ENCODE results near the gene PACS1.
"Not testable (repeated sequence)": the region's sequence is repeated elsewhere in the genome, so short reads cannot be mapped to it uniquely, and the experiment has no call there.

Gene PACS1

DNA sequence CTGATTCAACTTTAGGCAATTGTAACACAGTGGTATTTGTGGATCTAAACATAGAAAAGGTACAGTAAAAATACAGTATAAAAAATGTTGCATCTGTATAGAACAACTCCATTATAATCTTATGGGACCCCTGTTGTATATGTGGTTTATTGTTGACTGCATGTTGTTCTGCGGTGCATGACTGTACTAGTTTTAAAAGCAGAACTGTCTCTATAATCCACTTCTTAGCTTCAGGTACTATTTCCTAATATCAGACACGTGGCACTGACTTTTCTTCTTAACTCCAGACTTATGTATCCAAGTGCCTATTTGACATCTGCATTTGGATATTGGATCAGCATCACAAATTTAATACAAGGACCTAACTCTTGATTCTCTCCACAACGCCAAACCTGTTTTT lies 41.1 kb downstream of the PACS1 start:
- no peak for DNase-seq (ENCODE audit: low read depth in 2 of 2)
- H3K4me3 ChIP-seq (replicated peaks in 1 of 2; ENCODE audit: low read depth in 2 of 2, low read length in 2 of 2): no peak overlapping the region
- TF ChIP-seq, protein P1, sequence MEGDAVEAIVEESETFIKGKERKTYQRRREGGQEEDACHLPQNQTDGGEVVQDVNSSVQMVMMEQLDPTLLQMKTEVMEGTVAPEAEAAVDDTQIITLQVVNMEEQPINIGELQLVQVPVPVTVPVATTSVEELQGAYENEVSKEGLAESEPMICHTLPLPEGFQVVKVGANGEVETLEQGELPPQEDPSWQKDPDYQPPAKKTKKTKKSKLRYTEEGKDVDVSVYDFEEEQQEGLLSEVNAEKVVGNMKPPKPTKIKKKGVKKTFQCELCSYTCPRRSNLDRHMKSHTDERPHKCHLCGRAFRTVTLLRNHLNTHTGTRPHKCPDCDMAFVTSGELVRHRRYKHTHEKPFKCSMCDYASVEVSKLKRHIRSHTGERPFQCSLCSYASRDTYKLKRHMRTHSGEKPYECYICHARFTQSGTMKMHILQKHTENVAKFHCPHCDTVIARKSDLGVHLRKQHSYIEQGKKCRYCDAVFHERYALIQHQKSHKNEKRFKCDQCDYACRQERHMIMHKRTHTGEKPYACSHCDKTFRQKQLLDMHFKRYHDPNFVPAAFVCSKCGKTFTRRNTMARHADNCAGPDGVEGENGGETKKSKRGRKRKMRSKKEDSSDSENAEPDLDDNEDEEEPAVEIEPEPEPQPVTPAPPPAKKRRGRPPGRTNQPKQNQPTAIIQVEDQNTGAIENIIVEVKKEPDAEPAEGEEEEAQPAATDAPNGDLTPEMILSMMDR (IDR thresholded peaks at IDR 0.05; ENCODE audit: low read depth, low read length): no peak

DNA sequence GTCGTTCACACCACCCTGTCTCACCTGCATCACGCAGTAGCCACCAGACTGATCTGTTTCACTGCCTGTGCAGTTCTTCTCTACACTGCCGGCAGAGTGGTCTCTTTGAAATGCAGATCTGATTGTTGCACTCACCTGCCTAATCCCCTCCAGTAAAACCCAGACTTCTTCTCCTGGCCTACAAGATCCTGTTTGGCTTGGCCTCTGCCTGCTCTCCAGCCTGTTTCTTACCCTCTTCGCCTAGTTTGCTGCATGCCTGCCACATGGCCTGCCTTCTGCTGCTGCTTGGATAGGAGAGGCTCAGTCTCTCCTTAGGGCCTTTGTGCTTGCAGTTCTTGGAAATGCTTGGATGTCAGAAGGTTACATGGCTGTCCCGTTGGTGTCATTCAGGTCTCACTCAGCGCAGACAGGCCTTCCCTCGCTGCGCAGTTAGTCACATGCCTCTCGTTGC lies 42.0 kb downstream of the PACS1 start:
- TF ChIP-seq, protein P1 (IDR thresholded peaks at IDR 0.05; ENCODE audit: low read depth, low read length): no peak
- DNase-seq (ENCODE audit: low read depth in 2 of 2): peak in 1 of 2 donors; percentile 12
- H3K4me3 ChIP-seq (replicated peaks in 1 of 2; ENCODE audit: low read depth in 2 of 2, low read length in 2 of 2): no peak overlapping the region

DNA sequence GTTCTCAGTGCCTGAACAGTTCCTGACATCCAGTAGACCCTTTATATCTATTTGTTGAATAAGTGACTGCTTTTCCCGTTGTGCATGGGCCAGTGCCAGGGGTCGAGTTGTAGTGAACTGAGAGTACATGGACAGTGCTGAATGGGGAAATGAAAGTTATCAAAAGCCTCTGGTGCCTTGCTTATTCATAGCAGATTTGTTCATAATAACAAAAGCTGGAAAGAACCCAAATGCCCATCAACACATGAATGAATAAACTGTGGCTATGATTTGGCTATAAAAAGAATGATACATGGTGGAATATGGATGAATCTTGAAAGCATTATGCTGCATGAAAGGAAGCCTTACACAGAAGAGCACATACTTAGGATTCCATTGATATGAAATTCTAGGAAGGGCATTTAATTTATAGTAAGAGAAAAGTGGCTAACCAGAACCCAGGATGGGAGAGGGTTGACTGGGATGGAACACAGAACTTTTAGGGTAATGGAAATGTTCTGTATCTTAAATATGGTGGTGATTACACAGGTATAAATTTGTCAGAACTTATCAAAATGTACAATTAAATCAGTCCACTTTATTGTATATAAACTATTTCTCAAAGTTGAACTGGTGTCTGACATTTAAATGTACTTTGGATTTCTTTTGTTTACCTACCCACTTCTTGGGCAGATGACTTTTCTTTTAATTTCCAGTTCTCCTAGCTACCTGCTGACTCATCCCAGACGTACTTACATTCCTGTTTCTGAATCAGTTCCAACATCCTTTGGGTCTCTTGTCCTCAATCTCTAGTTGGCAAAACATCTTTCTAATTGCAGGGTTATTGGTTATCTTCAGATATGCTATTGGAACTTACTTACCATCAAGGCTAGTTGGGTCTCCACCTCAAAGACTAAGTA lies 42.8 kb downstream of the PACS1 start:
- DNase-seq (ENCODE audit: low read depth in 2 of 2): peak; percentile 84 to 94
- H3K4me3 ChIP-seq (replicated peaks in 1 of 2; ENCODE audit: low read depth in 2 of 2, low read length in 2 of 2): no peak overlapping the region
- TF ChIP-seq, protein P1 (IDR thresholded peaks at IDR 0.05; ENCODE audit: low read depth, low read length): no peak

DNA sequence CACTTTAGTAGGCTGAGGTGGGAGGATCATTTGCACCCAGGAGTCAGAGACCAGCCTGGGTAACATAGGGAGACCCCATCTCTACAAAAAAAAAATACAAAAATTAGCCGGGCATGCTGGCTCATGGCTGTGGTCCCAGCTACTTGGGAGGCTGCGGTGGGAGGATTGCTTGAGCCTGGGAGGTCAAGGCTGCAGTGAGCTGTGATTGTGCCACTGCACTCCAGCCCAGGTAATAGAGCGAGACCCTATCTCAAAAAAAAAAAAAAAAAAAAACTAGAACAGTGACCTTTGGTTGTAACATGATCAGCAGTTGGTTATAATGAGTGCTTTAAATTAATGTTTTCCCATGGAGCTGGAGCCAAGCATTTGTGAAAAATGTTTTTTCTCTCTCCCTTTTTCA lies 44.9 kb downstream of the PACS1 start:
- not testable (repeated sequence) for H3K4me3 ChIP-seq (replicated peaks in 1 of 2; ENCODE audit: low read depth in 2 of 2, low read length in 2 of 2); DNase-seq (ENCODE audit: low read depth in 2 of 2)

DNA sequence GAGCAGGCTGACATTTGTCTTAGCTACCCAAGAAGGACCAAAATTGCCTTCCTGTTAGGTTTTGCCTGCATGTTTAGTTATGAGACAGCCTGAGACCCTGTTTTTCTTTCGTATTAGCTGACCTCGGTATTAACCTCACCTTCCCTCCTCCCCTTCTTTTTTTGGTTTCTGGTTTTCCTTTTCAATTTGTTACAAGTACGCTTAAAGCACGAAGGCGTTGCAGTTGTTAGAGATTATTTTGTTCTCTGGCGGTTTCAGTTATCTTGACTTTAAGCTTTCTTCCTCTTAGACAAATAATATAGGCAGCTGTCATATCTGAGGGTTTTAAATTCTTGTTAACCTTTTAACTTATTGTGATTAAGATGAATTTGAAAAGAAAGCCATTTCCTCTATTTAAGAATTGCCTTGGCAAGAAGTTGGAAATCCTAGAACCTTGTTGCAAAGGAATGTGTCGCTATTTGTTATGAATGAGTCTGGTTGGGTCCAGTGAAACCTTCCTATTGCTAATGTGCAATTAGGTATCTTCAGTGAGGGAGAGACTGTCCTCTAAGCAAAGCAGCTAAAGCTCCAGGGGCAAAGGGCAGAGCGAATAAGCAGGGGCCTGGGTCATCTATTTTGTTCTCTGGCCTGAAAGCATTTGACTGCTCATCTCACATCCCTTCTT lies 45.7 kb downstream of the PACS1 start:
- no peak overlapping the region for H3K4me3 ChIP-seq (replicated peaks in 1 of 2; ENCODE audit: low read depth in 2 of 2, low read length in 2 of 2)
- TF ChIP-seq, protein P1 (IDR thresholded peaks at IDR 0.05; ENCODE audit: low read depth, low read length): no peak
- DNase-seq (ENCODE audit: low read depth in 2 of 2): peak in 1 of 2 donors; percentile 34

DNA sequence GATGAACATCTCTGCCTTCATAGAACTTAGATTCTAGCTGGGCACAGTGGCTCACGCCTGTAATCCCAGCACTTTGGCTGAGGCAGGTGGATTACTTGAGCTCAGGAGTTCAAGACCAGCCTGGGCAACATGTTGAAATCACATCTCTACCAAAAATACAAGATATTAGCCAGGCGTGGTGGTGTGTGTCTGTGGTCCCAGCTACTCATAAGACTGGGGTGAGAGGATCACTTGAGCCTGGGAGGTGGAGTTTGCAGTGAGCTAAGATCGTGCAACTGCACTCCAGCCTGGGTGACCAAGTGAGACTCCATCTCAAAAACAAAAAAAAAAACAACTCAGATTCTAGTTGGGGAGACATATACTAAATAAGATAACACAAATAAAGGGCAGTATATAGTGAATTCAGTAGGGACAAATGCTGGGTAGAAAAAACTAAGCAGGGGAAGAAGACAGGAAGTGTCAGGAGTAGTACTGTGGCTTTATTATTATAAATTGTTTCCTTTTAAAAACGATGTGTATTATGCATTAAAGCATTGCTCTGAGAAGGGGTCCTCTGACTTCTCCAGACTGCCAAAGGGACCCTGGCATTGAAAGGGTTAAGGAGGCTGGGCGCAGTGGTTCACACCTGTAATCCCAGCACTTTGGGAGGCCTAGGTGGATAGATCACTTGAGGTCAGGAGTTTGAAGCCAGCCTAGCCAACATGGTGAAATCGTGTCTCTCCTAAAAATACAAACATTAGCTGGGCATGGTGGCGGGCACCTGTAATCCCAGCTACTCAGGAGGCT lies 46.7 kb downstream of the PACS1 start:
- TF ChIP-seq, protein P1 (IDR thresholded peaks at IDR 0.05; ENCODE audit: low read depth, low read length): no peak
- no peak overlapping the region for H3K4me3 ChIP-seq (replicated peaks in 1 of 2; ENCODE audit: low read depth in 2 of 2, low read length in 2 of 2)
- no peak for DNase-seq (ENCODE audit: low read depth in 2 of 2)
